ENCODE data around the gene HMGN3. TPM values are rescaled to one million over a fixed set of nuclear protein-coding genes. Genes with fewer than 3 reads are reported as not detected.

HMGN3 gene
- total and polyA plus RNA-seq, 2 of the 13 experiments (the other 11 are each of a cell fraction or from before 2014, with no cell fraction given) = 67.9 to 145 TPM

- TF ChIP-seq TRIM24 (CRISPR knock-in tag; IDR thresholded peaks at IDR 0.05) = no peak
- TF ChIP-seq AHDC1 (CRISPR knock-in tag; IDR thresholded peaks at IDR 0.05; ENCODE audit: borderline replicate concordance) = peak; percentile 86; the same call in 1 of the 2 replicates
- no peak for TF ChIP-seq CHD4 (IDR thresholded peaks at IDR 0.05; ENCODE audit: borderline replicate concordance, low read length)
- TF ChIP-seq ZNF724P (CRISPR knock-in tag; IDR thresholded peaks at IDR 0.05; ENCODE audit: borderline replicate concordance) = no peak
- no peak for TF ChIP-seq MAFG (CRISPR knock-in tag; IDR thresholded peaks at IDR 0.05)
- no peak for TF ChIP-seq NR1H2 (CRISPR knock-in tag; IDR thresholded peaks at IDR 0.05; ENCODE audit: borderline replicate concordance, low read depth)
- no peak for TF ChIP-seq ZNF788 (CRISPR knock-in tag; IDR thresholded peaks at IDR 0.05; ENCODE audit: borderline replicate concordance)
- no peak for TF ChIP-seq SKI (IDR thresholded peaks at IDR 0.05; ENCODE audit: partially characterized antibody)
- TF ChIP-seq AHR (CRISPR knock-in tag; IDR thresholded peaks at IDR 0.05) = no peak
- 0 out of 2 replicates have a peak, but pooled peaks have one; percentile 24 for TF ChIP-seq ZNF792 (CRISPR knock-in tag; IDR thresholded peaks at IDR 0.05)
- TF ChIP-seq SAFB2 (CRISPR knock-in tag; IDR thresholded peaks at IDR 0.05; ENCODE audit: borderline replicate concordance, low read depth) = no peak
- no peak for TF ChIP-seq ZBTB37 (CRISPR knock-in tag; IDR thresholded peaks at IDR 0.05)
- TF ChIP-seq ZNF747 (CRISPR knock-in tag; IDR thresholded peaks at IDR 0.05; ENCODE audit: borderline replicate concordance) = no peak
- TF ChIP-seq RNF2 (conservative IDR thresholded peaks at IDR 0.05; ENCODE audit: low read depth) = no peak
- no peak for TF ChIP-seq IRX3 (CRISPR knock-in tag; IDR thresholded peaks at IDR 0.05; ENCODE audit: borderline replicate concordance, low read depth)
- TF ChIP-seq PRMT3 (CRISPR knock-in tag; IDR thresholded peaks at IDR 0.05; ENCODE audit: borderline replicate concordance, low read depth) = no peak
- TF ChIP-seq BCL6 (CRISPR knock-in tag; IDR thresholded peaks at IDR 0.05) = peak; percentile 66
- 0 out of 2 replicates have a peak, but pooled peaks have one; percentile 34 for TF ChIP-seq THAP11 (CRISPR knock-in tag; IDR thresholded peaks at IDR 0.05)
- no peak for TF ChIP-seq ZNF446 (CRISPR knock-in tag; IDR thresholded peaks at IDR 0.05)
- TF ChIP-seq ZSCAN25 (CRISPR knock-in tag; IDR thresholded peaks at IDR 0.05) = no peak
- TF ChIP-seq ZZZ3 (CRISPR knock-in tag; IDR thresholded peaks at IDR 0.05; ENCODE audit: borderline replicate concordance) = no peak
- no peak for TF ChIP-seq ZFP37 (CRISPR knock-in tag; IDR thresholded peaks at IDR 0.05; ENCODE audit: borderline replicate concordance)
- TF ChIP-seq RFXAP (CRISPR knock-in tag; IDR thresholded peaks at IDR 0.05; ENCODE audit: borderline replicate concordance) = no peak
- TF ChIP-seq ZNF124 (CRISPR knock-in tag; IDR thresholded peaks at IDR 0.05) = no peak
- TF ChIP-seq ZNF510 (CRISPR knock-in tag; IDR thresholded peaks at IDR 0.05; ENCODE audit: low read depth) = no peak
- no peak for TF ChIP-seq ZNF563 (CRISPR knock-in tag; IDR thresholded peaks at IDR 0.05)
Measured at GRCh38 chr6:79157961-79158644, 76.4 kb downstream of the HMGN3 start (continued).

Data from HepG2 (cell line).